HEK293 (cell line): Measurements from ENCODE around the gene SLC4A8.

ENCODE experiments used
- IKZF3 ChIP-seq: fragments of 450-650 bp; IDR thresholded peaks from 2 replicates; pipeline ENCODE4 v1.5.0; 2018; ENCODE audit warnings: missing biosample characterization, mild to moderate bottlenecking, missing genetic modification characterization, moderate library complexity
- KLF16 ChIP-seq: fragments of 450-650 bp; formaldehyde crosslinking; IDR thresholded peaks from 2 replicates; pipeline ENCODE4 v1.5.1; 2017; ENCODE audit warnings: missing biosample characterization, missing genetic modification characterization
- REPIN1 ChIP-seq: fragments of 450-650 bp; formaldehyde crosslinking; IDR thresholded peaks from 2 replicates; pipeline ENCODE4 v1.5.1; 2017; ENCODE audit warnings: missing biosample characterization, missing genetic modification characterization, low read depth
- SP3 ChIP-seq: fragments of 450-650 bp; formaldehyde crosslinking; IDR thresholded peaks from 2 replicates; pipeline ENCODE4 v1.5.1; 2016; ENCODE audit warnings: missing biosample characterization, missing genetic modification characterization
- TRIM28 ChIP-seq: IDR thresholded peaks from 2 replicates; pipeline ENCODE4 v1.6.1; 2011; ENCODE audit warnings: low read length, control low read depth, borderline replicate concordance
- ZBTB20 ChIP-seq: fragments of 450-650 bp; formaldehyde crosslinking; IDR thresholded peaks from 2 replicates; pipeline ENCODE4 v1.5.1; 2016; ENCODE audit warnings: missing biosample characterization, missing genetic modification characterization
- ZBTB21 ChIP-seq: fragments of 450-650 bp; formaldehyde crosslinking; IDR thresholded peaks from 2 replicates; pipeline ENCODE4 v1.5.1; 2017; ENCODE audit warnings: missing biosample characterization, missing genetic modification characterization
- ZBTB8A ChIP-seq: fragments of 450-650 bp; formaldehyde crosslinking; IDR thresholded peaks from 2 replicates; pipeline ENCODE4 v1.5.1; 2016; ENCODE audit warnings: missing biosample characterization, missing genetic modification characterization
- ZEB2 ChIP-seq: fragments of 450-650 bp; formaldehyde crosslinking; IDR thresholded peaks from 2 replicates; pipeline ENCODE4 v1.5.1; 2016; ENCODE audit warnings: missing biosample characterization, missing genetic modification characterization
- ZFP37 ChIP-seq: fragments of 450-650 bp; formaldehyde crosslinking; IDR thresholded peaks from 2 replicates; pipeline ENCODE4 v1.5.1; 2016; ENCODE audit warnings: missing biosample characterization, missing genetic modification characterization
- ZFP41 ChIP-seq: fragments of 450-650 bp; formaldehyde crosslinking; IDR thresholded peaks from 2 replicates; pipeline ENCODE4 v1.5.1; 2016; ENCODE audit warnings: missing biosample characterization, missing genetic modification characterization, borderline replicate concordance
- ZNF146 ChIP-seq: fragments of 450-650 bp; formaldehyde crosslinking; IDR thresholded peaks from 2 replicates; pipeline ENCODE4 v1.5.1; 2016; ENCODE audit warnings: missing biosample characterization, missing genetic modification characterization
- ZNF155 ChIP-seq: fragments of 450-650 bp; formaldehyde crosslinking; IDR thresholded peaks from 2 replicates; pipeline ENCODE4 v1.5.1; 2016; ENCODE audit warnings: missing biosample characterization, missing genetic modification characterization
- ZNF16 ChIP-seq: fragments of 450-650 bp; formaldehyde crosslinking; IDR thresholded peaks from 2 replicates; pipeline ENCODE4 v1.5.1; 2016; ENCODE audit warnings: low read depth, missing biosample characterization, missing genetic modification characterization
- ZNF2 ChIP-seq: fragments of 450-650 bp; formaldehyde crosslinking; IDR thresholded peaks from 2 replicates; pipeline ENCODE4 v1.5.1; 2016; ENCODE audit warnings: missing biosample characterization, missing genetic modification characterization
- ZNF274 ChIP-seq, 2 experiments: fragments of 200-500 bp in 1 of 2; fragments of 450-650 bp in 1 of 2; sonication (Bioruptor generic) in 1 of 2; formaldehyde crosslinking in 1 of 2; IDR thresholded peaks; 2 replicates each; pipeline versions ENCODE4 v1.5.1 to v1.6.1; 2014 to 2016; ENCODE audit warnings: borderline replicate concordance in 1 of 2, inconsistent platforms in 1 of 2, low read length in 1 of 2, missing biosample characterization in 1 of 2, missing genetic modification characterization in 1 of 2
- ZNF354C ChIP-seq: fragments of 450-650 bp; formaldehyde crosslinking; IDR thresholded peaks from 2 replicates; pipeline ENCODE4 v1.5.1; 2016; ENCODE audit warnings: missing biosample characterization, missing genetic modification characterization, low read depth, borderline replicate concordance
- ZNF37A ChIP-seq: fragments of 450-650 bp; IDR thresholded peaks from 2 replicates; pipeline ENCODE4 v1.5.1; 2018; ENCODE audit warnings: missing biosample characterization, missing genetic modification characterization
- ZNF391 ChIP-seq: fragments of 450-650 bp; formaldehyde crosslinking; IDR thresholded peaks from 2 replicates; pipeline ENCODE4 v1.5.1; 2016; ENCODE audit warnings: low read depth, missing biosample characterization, missing genetic modification characterization, borderline replicate concordance
- ZNF514 ChIP-seq: fragments of 450-650 bp; formaldehyde crosslinking; IDR thresholded peaks from 2 replicates; pipeline ENCODE4 v1.5.1; 2016; ENCODE audit warnings: missing biosample characterization, missing genetic modification characterization
- ZNF521 ChIP-seq: fragments of 450-650 bp; formaldehyde crosslinking; IDR thresholded peaks from 2 replicates; pipeline ENCODE4 v1.5.1; 2017; ENCODE audit warnings: missing biosample characterization, mild to moderate bottlenecking, missing genetic modification characterization
- ZNF544 ChIP-seq: fragments of 450-650 bp; formaldehyde crosslinking; IDR thresholded peaks from 2 replicates; pipeline ENCODE4 v1.5.0; 2017; ENCODE audit warnings: missing biosample characterization, missing genetic modification characterization
- ZNF549 ChIP-seq: fragments of 450-650 bp; IDR thresholded peaks from 2 replicates; pipeline ENCODE4 v1.5.1; 2018; ENCODE audit warnings: missing biosample characterization, missing genetic modification characterization, mild to moderate bottlenecking, inconsistent platforms, moderate library complexity
- ZNF558 ChIP-seq: fragments of 450-650 bp; formaldehyde crosslinking; IDR thresholded peaks from 2 replicates; pipeline ENCODE4 v1.5.1; 2016; ENCODE audit warnings: missing biosample characterization, missing genetic modification characterization
- ZNF626 ChIP-seq: fragments of 450-650 bp; sonication (Bioruptor Pico); formaldehyde crosslinking; IDR thresholded peaks from 2 replicates; pipeline ENCODE4 v1.5.1; 2018; ENCODE audit warnings: missing biosample characterization, missing genetic modification characterization, inconsistent platforms
- ZNF664 ChIP-seq: fragments of 450-650 bp; formaldehyde crosslinking; IDR thresholded peaks from 2 replicates; pipeline ENCODE4 v1.5.1; 2016; ENCODE audit warnings: missing biosample characterization, missing genetic modification characterization
- ZNF670 ChIP-seq: fragments of 450-650 bp; formaldehyde crosslinking; IDR thresholded peaks from 2 replicates; pipeline ENCODE4 v1.5.1; 2016; ENCODE audit warnings: missing biosample characterization, missing genetic modification characterization, low read depth
- ZNF830 ChIP-seq: fragments of 450-650 bp; IDR thresholded peaks from 2 replicates; pipeline ENCODE4 v1.5.0; 2018; ENCODE audit warnings: missing biosample characterization, missing genetic modification characterization, low read depth, mild to moderate bottlenecking, moderate library complexity
- TF ChIP-seq, protein P1 (sequence below): fragments of 450-650 bp; formaldehyde crosslinking; IDR thresholded peaks from 2 replicates; pipeline ENCODE4 v1.5.1; 2016; ENCODE audit warnings: missing biosample characterization, missing genetic modification characterization, borderline replicate concordance
- TF ChIP-seq, protein P2 (sequence below): fragments of 450-650 bp; formaldehyde crosslinking; IDR thresholded peaks from 2 replicates; pipeline ENCODE4 v1.5.1; 2017; ENCODE audit warnings: missing biosample characterization, missing genetic modification characterization
- TF ChIP-seq, protein P3 (sequence below): fragments of 450-650 bp; formaldehyde crosslinking; IDR thresholded peaks from 2 replicates; pipeline ENCODE4 v1.5.1; 2016; ENCODE audit warnings: missing biosample characterization, missing genetic modification characterization
- TF ChIP-seq, protein P4 (sequence below): fragments of 450-650 bp; formaldehyde crosslinking; IDR thresholded peaks from 2 replicates; pipeline ENCODE4; 2016; ENCODE audit warnings: missing biosample characterization, missing genetic modification characterization
- TF ChIP-seq, protein P5 (sequence below): fragments of 450-650 bp; formaldehyde crosslinking; conservative IDR thresholded peaks from 2 replicates; pipeline ENCODE4 v1.5.1; 2016; ENCODE audit warnings: low read depth, missing biosample characterization, missing genetic modification characterization

The SLC4A8 gene

DNA sequence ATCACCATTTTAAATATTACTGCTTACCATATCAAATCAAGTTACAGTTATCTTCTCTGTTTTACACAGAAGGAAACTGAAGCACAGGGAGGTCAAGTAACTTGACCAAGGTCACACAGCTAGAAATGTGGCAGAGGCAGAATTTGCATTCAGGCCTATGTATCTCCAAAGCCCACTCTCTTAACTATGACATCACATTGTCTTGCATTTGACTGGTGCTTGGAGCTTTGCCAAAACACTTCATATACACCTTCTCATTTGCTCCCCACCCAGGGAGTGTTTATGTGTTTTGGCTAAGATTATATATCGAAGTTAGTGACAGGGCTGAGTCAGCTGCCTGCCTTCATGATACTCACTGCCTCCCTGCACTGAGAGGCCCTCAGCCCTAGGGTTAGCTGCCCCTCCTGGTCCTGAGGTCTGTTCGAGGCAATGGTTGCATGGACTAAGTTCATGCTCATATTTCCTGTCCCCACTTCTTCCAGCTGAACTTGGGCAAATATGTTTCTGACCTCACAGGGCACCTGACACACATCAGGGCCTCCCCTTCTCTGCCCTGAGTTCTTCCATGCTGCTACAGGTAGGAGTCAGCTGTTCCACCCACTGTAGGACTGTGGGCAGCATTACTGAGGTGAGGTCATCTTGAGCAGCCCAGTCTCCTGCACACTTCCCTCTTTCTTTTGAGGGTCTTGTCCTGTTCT, 35.2 kb upstream of the SLC4A8 start (continued):
- TF ChIP-seq ZNF37A (no peak), ZNF670 (tag by site-specific recombination) (no peak), ZNF2 (0 out of 2 replicates have a peak, but pooled peaks have one; percentile 12), ZNF146 (tag by site-specific recombination) (no peak), KLF16 (tag by site-specific recombination) (no peak), ZNF626 (tag by site-specific recombination) (no peak), ZNF558 (tag by site-specific recombination) (peak; percentile 71), ZNF391 (no peak), REPIN1 (no peak), ZNF830 (tag by site-specific recombination) (no peak), TRIM28 (peak; percentile 90; the same call in 1 of the 2 replicates), ZNF16 (tag by site-specific recombination) (no peak), ZNF274 (IDR thresholded peaks at IDR 0.05; ENCODE audit: low read length) (no peak), ZNF274 (tag by site-specific recombination; IDR thresholded peaks at IDR 0.05; ENCODE audit: borderline replicate concordance) (no peak), ZNF514 (tag by site-specific recombination) (no peak), ZFP37 (tag by site-specific recombination) (peak; percentile 19; the same call in 1 of the 2 replicates), ZNF544 (tag by site-specific recombination) (no peak), ZBTB20 (tag by site-specific recombination) (peak; percentile 65), ZBTB8A (tag by site-specific recombination) (peak; percentile 70), ZFP41 (tag by site-specific recombination) (no peak), ZNF155 (tag by site-specific recombination) (no peak), ZNF521 (no peak), IKZF3 (no peak), SP3 (tag by site-specific recombination) (no peak), ZNF354C (tag by site-specific recombination) (no peak), ZBTB21 (tag by site-specific recombination) (peak; percentile 87), ZNF664 (no peak), ZNF549 (no peak), ZEB2 (tag by site-specific recombination) (peak; percentile 62)
- TF ChIP-seq, protein P1, sequence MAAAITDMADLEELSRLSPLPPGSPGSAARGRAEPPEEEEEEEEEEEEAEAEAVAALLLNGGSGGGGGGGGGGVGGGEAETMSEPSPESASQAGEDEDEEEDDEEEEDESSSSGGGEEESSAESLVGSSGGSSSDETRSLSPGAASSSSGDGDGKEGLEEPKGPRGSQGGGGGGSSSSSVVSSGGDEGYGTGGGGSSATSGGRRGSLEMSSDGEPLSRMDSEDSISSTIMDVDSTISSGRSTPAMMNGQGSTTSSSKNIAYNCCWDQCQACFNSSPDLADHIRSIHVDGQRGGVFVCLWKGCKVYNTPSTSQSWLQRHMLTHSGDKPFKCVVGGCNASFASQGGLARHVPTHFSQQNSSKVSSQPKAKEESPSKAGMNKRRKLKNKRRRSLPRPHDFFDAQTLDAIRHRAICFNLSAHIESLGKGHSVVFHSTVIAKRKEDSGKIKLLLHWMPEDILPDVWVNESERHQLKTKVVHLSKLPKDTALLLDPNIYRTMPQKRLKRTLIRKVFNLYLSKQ (tag by site-specific recombination) = no peak
- TF ChIP-seq, protein P2, sequence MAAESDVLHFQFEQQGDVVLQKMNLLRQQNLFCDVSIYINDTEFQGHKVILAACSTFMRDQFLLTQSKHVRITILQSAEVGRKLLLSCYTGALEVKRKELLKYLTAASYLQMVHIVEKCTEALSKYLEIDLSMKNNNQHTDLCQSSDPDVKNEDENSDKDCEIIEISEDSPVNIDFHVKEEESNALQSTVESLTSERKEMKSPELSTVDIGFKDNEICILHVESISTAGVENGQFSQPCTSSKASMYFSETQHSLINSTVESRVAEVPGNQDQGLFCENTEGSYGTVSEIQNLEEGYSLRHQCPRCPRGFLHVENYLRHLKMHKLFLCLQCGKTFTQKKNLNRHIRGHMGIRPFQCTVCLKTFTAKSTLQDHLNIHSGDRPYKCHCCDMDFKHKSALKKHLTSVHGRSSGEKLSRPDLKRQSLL (tag by site-specific recombination) = no peak
- TF ChIP-seq, protein P3, sequence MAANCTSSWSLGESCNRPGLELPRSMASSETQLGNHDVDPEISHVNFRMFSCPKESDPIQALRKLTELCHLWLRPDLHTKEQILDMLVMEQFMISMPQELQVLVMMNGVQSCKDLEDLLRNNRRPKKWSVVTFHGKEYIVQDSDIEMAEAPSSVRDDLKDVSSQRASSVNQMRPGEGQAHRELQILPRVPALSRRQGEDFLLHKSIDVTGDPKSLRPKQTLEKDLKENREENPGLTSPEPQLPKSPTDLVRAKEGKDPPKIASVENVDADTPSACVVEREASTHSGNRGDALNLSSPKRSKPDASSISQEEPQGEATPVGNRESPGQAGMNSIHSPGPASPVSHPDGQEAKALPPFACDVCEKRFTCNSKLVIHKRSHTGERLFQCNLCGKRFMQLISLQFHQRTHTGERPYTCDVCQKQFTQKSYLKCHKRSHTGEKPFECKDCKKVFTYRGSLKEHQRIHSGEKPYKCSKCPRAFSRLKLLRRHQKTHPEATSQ (tag by site-specific recombination) = no peak
- TF ChIP-seq, protein P4, sequence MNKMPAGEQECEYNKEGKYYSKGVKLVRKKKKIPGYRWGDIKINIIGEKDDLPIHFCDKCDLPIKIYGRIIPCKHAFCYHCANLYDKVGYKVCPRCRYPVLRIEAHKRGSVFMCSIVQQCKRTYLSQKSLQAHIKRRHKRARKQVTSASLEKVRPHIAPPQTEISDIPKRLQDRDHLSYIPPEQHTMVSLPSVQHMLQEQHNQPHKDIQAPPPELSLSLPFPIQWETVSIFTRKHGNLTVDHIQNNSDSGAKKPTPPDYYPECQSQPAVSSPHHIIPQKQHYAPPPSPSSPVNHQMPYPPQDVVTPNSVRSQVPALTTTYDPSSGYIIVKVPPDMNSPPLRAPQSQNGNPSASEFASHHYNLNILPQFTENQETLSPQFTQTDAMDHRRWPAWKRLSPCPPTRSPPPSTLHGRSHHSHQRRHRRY = no peak
- TF ChIP-seq, protein P5, sequence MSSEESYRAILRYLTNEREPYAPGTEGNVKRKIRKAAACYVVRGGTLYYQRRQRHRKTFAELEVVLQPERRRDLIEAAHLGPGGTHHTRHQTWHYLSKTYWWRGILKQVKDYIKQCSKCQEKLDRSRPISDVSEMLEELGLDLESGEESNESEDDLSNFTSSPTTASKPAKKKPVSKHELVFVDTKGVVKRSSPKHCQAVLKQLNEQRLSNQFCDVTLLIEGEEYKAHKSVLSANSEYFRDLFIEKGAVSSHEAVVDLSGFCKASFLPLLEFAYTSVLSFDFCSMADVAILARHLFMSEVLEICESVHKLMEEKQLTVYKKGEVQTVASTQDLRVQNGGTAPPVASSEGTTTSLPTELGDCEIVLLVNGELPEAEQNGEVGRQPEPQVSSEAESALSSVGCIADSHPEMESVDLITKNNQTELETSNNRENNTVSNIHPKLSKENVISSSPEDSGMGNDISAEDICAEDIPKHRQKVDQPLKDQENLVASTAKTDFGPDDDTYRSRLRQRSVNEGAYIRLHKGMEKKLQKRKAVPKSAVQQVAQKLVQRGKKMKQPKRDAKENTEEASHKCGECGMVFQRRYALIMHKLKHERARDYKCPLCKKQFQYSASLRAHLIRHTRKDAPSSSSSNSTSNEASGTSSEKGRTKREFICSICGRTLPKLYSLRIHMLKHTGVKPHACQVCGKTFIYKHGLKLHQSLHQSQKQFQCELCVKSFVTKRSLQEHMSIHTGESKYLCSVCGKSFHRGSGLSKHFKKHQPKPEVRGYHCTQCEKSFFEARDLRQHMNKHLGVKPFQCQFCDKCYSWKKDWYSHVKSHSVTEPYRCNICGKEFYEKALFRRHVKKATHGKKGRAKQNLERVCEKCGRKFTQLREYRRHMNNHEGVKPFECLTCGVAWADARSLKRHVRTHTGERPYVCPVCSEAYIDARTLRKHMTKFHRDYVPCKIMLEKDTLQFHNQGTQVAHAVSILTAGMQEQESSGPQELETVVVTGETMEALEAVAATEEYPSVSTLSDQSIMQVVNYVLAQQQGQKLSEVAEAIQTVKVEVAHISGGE = no peak
